Activated CD4-positive, CD25-positive, alpha-beta regulatory T cell (primary cell): ENCODE data around the gene GJA10.
"Not testable (repeated sequence)": the region's sequence is repeated elsewhere in the genome, so short reads cannot be mapped to it uniquely, and the experiment has no call there.

Experiments used
- DNase-seq, 4 experiments: peaks; one replicate each; lab custom pipeline; 2025; lab: John Stamatoyannopoulos, UW

Gene GJA10

GRCh38 chr6:89894169-89894568, at the start of gene GJA10:
Gene GJA10 (plus strand): TSS chr6:89894469. CDS start chr6:89894469, 0 bp downstream.
- DNase-seq = no peak

- DNase-seq = not testable (repeated sequence)
Observed at GRCh38 chr6:89847513-89847912, 46.8 kb upstream of the GJA10 start.

DNA sequence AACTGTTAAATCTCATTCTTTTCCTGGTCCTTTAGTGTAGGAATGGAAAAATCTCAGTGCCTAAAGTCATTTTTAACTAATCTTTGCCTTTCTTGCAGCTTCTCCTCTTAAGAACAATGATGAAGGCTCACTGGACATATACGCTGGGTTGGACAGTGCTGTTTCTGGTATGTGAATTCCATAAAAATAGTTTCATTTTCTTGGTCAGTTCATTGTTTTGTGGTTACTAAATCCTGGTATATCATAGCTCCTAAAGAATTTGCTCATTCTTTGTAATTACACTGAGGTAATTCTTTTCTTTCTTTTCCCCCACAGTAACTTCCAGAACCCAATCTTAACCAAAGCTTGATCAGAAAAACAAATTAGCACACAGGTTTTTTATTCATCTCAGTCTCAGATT, 41.2 kb upstream of the GJA10 start:
- DNase-seq = no peak

DNA sequence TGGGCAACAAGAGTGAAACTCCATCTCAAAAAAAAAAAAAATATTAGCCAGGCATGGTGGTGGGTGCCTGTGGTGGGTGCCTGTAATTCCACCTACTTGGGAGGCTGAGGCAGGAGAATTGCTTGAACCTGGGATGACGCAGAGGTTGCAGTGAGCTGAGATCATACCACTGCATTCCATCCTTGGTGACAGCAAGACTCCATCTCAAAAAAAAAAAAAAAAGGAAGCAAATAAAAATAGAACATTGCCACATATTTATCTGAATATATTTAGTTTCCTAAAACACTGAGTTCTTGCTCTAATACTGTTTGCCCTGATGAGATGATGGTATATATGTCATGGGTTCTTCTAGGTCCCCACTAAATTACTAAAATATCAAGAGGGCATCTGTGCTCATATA, 36.2 kb upstream of the GJA10 start:
- no peak for DNase-seq

GRCh38 chr6:89859744-89860143, 34.5 kb upstream of the GJA10 start:
- DNase-seq = no peak

- DNase-seq = no peak
Observed at GRCh38 chr6:89862273-89862672, 32.0 kb upstream of the GJA10 start.

DNA sequence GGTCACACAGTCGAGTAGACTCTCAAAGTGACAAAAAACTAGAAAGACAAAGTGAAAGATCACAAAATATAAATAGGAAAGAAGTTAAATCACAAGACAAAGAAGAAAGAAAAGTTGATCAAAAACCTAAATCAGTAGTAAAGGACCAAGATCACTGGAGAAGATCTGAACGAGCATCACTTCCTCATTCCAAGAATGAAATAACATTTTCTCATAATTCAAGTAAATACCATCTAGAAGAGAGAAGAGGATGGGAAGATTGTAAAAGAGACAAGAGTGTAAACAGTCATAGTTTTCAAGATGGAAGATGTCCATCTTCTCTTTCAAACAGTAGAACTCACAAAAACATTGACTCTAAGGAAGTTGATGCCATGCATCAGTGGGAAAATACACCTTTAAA, 31.6 kb upstream of the GJA10 start:
- no peak for DNase-seq

- no peak for DNase-seq
Observed at GRCh38 chr6:89866024-89866678, 28.1 kb upstream of the GJA10 start.

- no peak for DNase-seq
Observed at GRCh38 chr6:89873721-89874120, 20.5 kb upstream of the GJA10 start.

- DNase-seq = no peak
Observed at GRCh38 chr6:89874438-89874837, 19.8 kb upstream of the GJA10 start.

- no peak for DNase-seq
Observed at GRCh38 chr6:89886378-89887120, 7.7 kb upstream of the GJA10 start.

DNA sequence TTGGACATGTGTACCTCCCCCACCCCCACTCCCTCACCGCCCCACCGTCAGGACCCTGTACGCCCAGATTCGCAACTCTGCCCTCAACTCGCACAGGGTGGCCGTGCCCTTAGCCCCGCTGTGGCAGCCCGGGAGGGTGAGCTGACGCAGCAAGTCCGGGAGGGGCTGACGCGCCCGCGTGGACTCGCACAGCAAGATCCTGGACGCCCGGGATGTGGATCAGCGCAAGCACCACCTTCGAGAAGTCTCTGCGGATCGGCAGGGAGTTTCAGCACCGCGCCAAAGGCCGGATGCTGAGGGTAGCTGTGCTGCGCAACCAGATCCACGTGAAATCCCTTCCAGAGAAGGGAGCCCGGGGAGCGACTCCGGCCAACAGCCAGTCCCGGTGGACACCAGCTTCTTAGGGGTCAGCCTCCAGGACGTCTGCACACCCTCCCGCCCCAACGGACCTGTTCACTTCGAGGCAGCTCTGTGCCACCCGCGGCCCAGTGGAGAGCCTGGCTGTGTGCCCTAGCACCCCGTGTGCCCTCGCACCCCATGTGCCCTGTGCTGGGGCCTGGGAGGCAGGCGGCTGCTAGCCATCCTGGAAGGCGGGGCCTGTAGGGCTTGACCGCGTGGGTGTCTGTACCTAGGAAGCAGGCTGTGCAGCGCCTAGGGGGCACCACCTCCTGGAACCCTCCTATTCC, 6.7 kb upstream of the GJA10 start:
- DNase-seq = no peak

DNA sequence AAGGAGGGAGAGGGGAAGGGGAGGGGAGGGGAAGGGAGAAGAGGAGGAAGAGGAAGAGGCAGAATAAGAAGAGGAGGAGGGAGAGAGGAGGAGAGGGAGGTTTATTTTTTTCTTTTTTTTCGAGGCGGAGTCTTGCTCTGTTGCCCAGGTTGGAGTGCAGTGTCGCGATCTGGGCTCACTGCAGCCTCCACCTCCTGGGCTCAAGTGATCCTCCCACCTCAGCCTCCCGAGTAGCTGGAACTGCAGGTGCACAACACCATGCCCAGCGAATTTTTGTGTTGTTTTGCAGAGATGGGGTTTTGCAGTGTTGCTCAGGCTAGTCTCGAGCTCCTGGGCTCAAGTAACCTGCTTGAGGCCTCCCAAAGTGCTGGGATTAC, 6.1 kb upstream of the GJA10 start:
- DNase-seq = no peak

GRCh38 chr6:89888871-89889270, 5.4 kb upstream of the GJA10 start:
- DNase-seq = no peak

- DNase-seq = not testable (repeated sequence)
Observed at GRCh38 chr6:89890845-89891528, 3.3 kb upstream of the GJA10 start.

DNA sequence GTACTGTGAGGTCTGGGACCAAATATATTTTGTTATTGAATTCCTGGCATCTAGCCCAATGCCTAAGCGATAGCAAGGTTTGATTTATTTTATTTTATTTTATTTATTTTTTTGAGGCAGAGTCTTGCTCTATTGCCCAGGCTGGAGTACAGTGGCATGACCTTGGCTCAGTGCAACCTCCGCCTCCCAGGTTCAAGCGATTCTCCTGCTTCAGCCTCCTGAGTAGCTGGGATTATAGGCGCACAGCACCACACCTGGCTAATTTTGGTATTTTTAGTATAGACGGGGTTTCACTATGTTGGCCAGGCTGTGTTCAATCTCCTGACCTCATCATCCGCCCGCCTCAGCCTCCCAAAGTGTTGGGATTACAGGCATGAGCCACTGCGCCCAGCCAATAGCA, 1.7 kb upstream of the GJA10 start:
- DNase-seq = not testable (repeated sequence)

- DNase-seq = no peak
Observed at GRCh38 chr6:89895276-89895874, 1.1 kb downstream of the GJA10 start.

DNA sequence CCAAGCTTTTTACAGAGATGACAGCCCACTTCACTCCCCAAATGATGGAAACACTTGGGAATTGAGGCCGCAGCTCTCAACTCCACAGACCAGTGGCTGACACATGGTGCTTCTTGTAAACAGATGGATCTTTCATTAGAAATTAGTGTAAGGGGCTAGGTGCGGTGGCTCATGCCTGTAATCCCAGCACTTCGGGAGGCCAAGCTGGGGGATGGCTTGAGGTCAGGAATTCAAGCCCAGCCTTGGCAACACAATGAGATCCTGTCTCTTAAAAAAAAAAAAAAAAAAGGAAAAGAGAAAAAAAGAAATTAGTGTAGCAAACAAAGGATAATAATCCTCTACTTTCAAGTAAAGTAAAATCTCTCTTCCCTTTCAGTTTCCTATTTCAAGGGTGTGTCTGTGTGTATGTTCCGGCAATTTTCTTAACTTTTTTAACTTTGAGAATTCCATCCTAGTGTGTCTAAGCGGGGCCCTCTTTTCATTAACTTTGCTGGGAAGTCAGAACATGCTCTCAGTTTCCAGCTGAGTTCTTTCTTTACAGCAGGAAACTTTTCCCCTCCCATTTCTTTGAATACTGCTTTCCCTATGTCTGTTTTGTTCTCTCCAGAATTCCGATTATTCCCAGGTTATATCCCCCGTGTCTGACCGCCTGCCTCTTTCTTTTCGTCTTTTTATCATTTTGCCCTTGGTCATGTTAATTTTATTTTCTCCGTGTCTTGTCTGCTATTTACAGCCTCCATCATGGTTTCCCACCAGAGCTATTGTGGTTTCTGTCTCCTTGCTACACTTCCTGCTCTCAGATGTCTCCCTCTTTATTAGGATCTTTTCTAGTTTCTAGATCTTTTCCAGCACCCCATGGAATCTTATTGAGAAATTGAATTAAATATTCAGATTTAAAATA, 16.0 kb downstream of the GJA10 start:
- DNase-seq = not testable (repeated sequence)

DNA sequence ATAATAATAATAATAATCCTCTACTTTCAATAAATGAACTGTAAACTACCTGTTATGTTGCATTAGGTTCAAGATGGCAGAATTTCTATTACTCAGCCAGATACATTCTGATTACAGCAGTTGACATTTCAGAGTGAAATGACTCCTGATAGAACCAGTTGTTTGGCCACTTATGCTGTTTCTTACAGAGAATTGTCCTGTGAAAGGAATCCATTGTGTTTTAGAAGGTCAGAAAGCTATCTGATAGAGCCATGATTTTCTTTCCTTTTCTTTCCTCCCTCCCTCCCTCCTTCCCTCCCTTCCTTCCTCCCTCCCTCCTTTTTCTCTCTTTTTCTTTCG, 16.6 kb downstream of the GJA10 start:
- no peak for DNase-seq

DNA sequence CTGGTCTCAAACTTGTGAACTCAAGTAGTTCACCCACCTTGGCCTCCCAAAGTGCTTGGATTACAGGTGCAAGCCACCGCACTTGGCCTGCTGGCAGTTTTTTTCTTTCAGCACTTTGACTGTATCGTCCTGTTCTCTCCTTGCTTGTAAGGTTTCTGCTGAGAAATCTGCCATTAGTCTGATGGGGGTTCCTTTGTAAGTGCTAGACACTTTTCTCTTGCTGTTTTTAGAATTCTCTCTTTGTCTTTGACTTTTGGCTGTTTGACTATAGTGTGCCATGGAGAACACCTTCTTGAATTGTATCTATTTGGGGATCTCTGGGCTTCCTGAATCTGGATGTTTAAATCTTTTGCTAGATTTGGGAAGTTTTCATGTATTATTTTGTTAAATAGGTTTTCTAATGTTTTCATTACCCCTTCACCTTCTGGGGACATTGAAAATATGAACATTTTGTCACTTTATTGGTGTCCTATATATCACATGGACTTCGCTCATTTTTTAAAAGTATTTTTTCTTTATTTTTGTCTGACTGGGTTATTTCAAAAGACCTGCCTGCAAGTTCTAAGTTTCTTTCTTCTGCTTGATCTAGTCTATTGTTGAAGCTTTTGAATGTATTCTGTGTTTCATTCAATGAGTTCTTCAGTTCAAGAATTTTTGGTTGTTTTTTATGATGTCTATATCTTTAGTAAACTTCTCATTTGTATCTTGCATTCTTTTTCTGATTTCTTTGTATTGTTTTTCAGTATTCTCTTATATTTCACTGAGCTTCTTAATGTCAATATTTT, 22.1 kb downstream of the GJA10 start:
- no peak for DNase-seq
